ENCODE measurements around the gene KCNK3.
"Not testable (repeated sequence)": the region's sequence is repeated elsewhere in the genome, so short reads cannot be mapped to it uniquely, and the experiment has no call there.

The KCNK3 gene

DNA sequence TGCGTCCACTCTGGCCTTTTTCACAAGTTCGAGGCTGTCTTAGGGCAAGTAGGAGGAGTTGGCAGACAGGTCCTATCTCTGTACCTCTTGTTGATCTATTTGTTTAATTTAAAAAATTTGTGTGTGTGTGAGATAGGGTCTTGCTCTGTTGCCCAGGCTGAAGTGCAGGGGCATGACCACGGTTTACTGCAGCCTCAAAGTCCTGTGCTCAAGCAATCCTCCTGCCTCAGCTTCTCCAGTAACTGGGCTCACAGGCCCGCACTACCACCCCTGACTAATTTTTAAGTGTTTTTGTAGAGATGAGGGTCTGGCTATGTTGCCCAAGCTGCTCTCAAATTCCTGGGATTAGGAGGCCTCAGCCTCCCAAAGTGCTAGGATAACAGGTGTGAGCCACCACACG, 67.3 kb downstream of the KCNK3 start:
- DNase-seq = no peak

DNA sequence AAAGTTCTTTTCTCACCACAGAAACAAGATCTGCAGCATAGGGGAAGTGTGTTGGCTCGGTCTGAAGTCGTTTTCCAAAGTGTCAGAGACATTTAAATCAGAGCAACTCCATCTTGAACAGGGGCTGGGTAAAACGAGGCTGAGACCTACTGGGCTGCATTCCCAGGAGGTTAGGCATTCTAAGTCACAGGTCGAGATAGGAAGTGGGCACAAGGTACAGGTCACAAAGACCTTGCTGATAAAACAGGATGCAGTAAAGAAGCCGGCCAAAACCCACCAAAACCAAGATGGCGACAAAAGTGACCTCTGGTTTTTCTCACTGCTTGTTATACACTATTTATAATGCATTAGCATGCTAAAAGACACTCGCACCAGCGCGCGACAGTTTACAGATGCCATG, 68.5 kb downstream of the KCNK3 start:
- DNase-seq = not testable (repeated sequence)

DNA sequence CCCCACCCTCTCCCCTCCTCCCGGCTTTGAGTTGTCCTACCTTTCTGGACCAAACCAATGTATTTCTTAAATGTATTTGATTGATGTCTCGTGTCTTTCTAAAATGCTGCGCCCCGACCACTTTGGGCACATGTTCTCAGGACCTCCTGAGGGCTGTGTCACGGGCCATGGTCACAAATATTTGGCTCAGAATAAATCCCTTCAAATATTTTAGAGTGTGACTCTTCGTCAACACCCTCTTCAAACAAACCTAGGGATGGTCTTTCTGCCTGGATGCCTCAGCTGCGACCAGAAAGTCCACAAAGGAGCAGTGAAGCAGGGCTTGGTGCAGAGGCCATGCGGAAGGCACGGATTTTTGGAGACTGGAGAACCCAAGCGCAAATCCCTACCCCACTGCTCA, 70.5 kb downstream of the KCNK3 start:
- DNase-seq = no peak

DNA sequence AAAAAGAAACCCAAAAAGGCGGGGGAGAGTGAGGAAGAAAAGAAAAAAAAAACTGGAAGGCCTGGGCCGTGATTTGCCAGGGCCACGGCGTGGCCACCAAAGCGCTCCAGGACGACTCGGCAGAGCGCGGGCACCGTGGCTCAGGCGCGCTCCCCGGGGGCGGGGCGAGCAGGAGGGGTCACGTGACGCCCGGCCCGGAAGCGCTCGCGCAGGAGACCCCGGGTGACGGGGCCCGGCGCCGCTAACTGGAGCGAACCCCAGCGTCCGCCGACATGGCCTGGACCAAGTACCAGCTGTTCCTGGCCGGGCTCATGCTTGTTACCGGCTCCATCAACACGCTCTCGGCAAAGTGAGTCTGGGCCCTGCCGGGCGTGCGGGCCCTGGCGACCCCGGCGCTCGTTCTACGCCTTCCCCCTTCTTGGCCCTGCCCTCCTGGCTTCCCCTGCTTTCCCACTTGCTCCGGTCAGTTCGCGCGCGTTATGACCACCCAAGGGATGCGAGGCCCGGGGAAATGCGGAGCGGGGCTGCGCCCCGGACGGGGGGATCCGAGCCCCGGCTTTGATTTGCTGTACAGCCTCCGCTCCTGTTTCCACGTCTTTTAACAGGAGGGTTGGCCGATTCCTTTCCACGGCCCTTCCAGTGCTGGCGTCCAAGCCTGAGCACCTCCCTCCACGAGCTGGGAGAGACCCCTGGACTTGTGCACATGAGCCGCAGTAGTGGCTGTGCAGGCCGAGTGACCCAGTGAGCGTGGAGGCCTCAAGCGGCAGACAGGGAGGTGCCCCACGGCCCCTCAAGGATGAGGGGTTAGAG, 71.8 kb downstream of the KCNK3 start, which contains the start of gene SLC35F6:
Gene SLC35F6, plus strand, starts transcription at position 207 of the 810 bp plus-strand sequence. Its CDS starts 66 bp downstream, at position 273.
- peak; percentile 63 for DNase-seq

DNA sequence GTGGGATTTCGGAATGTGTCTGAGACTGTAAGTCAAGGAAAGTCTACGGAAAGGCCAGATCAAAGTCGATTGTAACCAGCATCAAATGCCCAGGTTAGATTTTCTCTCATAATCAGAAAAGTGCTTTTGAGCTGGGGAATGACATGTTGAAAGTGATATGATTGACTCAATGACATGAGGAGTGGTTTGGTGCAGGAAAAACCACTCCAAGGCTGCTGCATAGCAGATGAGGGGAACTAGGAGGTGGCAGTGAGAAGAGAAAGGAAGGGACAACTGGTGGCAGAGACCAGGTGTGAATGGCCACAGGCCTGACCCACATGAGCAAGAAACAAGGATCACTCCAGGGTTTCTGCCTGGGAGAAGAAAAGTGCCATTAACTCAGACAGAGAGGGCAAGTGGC, 72.4 kb downstream of the KCNK3 start:
- DNase-seq = no peak

DNA sequence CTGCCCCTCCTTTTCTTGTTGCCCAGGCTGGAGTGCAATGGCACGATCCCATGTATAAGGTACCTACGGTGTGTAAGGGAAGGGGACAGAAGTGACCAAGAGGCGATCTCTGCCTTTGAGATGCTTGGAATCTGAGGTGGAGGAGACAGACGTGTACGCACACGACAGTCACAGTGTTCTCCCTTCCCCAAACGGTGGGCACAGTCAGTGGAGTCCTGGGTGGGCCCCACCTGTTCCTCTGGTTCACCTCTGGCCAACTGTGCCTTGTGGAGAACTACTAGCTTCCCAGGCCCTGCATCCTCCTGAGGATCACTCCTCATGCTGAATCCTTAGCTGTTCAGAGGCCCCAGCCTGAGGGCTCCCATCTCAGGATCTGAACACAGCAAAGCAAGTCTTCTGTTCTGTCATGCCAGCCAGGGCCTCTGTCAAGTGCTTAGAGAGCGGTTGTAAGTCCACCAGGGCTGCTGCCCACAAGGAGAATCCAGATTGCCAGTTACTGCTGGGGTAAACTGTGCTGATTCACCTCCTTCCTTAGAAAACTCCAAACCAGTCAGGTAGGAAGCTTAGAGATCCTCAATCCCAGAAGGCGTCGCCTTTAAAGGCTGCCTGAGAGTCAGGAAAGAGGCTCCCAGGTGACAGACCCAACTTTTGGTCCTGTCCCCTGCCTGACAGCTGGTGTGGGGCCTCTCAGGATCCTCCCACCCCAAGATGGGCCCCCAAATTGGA, 73.1 kb downstream of the KCNK3 start:
- DNase-seq = no peak

DNA sequence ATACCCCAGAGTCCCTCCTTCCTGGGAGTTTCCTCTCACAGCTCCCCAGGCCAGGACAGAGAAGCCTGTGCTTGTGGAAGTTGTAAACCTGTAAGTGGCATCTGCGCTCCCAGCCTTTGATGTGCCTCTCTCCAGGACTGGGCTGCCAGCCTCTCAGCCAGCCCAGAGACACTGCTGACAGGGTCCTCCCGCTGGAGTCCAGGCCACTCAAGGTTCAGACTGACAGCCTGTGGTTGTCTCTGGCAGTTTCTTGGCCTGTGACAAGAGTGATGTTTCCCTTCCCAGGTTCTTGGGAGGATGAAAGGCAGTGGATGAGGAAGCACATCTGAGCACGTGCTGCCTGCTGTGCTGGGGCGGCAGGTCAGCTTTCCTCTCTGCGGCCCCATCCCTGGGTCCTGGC, 74.6 kb downstream of the KCNK3 start:
- no peak for DNase-seq

DNA sequence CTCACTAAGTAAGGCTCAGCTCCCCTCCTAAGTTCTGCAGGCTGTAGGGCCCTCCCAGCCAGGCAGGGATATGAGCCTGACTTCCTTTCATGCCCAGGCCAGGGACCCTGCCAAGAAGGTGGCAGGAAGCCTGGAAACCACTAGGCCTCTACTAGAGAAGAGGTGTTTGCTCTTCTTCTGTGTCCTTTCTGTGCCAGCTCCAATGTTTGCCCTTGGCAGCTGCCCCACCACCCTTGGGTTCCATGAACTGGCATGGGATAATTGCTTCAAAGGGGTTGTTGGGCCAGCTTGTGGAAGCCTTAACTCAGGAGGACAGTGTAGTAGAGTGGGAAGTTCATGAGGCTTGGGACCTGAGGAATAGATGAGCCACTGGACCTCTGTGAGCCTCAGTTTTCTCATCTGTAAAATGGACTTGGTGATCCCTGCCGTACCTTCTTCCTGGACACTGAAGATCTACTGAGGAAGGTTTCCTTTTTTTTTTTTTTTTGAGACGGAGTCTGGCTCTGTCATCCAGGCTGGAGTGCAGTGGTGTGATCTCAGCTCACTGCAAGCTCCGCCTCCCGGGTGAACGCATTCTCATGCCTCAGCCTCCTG, 75.5 kb downstream of the KCNK3 start:
- DNase-seq = no peak

DNA sequence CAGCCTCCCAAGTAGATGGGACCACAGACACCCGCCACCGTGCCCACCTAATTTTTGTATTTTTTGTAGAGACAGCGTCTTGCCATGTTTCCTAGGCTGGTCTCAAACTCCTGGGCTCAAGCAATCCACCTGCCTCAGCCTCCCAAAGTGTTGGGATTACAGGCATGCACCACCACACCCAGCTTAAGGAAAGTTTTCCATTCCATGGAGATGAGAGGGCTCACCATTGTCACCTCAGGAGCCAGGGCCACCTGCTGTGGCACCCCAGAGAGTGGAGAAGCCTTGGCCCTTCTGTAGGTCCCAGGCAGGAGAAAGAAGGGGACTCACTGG, 76.2 kb downstream of the KCNK3 start:
- DNase-seq = no peak

DNA sequence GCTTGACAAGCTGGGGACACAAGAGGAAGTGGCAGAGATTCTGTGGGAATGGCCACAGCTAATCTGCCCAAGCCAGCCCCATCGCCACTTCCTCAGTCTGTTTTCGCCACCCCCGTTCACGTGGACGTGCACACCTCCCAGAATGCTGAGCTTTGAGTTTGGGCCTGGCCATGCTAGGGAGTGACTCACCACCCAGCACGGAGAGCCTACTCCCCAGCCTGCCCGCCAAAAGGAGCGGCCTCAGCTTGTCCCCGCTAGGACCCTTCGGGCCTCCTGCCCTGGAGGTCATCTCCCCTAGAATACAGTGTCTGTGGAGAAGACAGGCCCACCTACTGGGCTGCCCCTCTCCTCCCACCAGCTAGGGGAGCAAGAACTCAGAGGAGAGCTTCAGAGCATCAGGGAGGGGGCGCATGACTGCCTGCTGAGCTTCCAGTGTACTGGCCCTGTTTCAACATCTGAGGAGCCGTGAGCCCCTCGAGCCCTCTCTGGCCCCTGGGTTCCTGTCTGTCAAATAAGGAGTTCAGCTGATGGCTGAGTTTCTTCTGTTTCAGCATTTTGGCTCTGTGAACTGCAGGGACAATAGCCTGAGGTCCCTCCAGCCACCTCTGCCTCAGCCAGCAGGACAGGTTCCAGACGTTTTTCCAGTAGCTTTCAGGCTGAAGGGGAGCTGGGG, 76.7 kb downstream of the KCNK3 start:
- DNase-seq = no peak

DNA sequence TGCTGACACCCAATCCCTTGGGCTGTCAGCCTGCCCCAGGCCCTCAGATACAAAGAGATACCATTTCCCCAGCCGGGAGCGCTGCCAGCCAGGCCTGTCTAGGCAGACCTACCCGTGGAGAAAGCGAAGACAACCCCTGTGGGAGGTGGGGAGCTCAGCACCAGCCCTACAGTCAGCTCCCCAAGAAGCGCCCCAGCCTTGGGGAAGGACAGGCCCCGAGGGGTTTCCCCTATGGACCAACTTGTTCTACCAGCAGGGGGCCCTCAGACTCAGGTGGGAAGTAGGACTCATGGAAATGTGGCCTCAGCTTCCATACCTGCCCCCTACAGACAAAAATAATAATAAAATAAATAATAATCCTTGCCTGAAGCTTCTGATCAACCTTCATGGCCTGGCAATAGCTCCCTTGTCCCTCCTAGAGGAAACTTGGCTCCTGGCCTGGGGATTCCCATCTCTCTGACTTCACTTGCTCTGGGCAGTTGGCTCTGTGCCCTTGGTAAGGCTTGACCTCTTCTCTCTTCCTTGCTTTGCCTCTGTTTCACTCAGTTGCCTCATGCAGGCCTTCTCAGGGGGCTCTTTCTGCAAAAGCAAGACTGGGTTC, 78.6 kb downstream of the KCNK3 start:
- DNase-seq = no peak

DNA sequence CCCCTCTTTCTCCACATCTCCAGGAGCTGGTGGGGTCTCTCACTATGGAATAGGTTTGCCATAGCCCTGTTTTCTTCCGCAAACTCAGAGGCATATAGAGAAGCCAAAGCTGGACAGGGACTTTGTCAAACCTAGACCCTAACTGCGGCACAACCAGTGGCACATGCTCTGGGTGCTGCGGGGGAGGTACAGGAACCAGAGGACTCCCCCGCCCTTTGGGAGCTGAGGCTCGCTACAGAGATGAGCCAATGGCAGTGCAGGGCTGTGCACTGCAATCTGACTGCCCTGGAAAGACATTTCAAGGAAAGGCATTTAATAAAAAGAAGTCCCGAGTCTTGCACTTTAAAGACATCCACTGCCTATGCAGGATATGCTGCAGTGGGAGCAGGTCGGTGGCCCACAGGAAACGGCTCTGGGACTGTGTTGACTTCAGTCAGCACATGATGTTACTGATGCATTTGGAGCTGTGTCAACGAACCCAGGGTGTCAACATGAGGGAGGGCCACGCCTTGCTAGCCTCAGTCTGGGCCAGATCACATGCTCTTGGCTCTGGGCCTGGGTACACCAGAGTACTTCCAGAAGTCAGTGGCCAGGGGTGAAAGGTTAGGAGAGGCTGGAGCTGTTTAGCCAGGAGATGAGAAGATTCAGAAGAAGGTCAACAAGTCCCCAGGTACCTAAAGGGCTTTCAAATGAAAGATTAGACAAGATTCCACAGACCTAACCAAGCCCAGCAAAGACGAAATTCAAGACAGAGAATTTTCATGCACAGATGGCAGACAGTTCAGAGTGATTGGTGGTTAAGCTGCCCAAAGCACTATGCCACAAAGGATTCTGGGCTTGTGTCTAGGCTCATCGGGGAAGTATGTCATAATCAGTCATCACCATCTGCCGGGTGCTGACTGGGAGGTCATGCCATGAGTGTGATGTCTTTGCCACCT, 79.8 kb downstream of the KCNK3 start:
- DNase-seq = no peak

DNA sequence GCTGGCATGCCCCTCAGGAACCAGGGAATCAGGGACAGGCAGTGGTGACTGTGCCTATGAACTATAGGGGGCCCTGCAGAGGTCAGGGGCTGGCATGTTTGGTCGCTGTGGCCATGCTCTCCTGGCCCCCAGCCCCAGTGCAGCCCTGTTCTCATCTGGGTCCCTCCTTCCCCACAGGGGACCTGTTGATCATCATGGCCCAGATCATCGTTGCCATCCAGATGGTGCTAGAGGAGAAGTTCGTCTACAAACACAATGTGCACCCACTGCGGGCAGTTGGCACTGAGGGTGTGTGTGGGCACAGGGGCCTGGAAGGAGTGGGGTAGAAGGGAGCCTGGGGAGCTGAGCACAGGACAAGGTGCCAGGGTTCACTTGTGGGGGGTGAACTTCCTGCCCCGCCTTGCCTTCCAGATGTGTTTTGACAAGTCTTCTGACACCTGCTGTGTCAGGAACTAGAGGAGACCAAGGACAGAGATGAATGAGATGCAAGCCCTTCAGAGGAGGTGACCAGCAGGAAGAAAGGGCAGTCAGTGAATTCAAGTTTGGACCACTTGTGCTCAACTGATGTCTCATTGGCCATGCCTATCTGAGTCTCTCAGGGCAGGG, 83.8 kb downstream of the KCNK3 start:
- no peak for DNase-seq

DNA sequence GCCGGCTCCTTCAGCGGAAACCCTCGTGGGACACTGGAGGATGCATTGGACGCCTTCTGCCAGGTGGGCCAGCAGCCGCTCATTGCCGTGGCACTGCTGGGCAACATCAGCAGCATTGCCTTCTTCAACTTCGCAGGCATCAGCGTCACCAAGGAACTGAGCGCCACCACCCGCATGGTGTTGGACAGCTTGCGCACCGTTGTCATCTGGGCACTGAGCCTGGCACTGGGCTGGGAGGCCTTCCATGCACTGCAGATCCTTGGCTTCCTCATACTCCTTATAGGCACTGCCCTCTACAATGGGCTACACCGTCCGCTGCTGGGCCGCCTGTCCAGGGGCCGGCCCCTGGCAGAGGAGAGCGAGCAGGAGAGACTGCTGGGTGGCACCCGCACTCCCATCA, 85.6 kb downstream of the KCNK3 start:
- DNase-seq = no peak

DNA sequence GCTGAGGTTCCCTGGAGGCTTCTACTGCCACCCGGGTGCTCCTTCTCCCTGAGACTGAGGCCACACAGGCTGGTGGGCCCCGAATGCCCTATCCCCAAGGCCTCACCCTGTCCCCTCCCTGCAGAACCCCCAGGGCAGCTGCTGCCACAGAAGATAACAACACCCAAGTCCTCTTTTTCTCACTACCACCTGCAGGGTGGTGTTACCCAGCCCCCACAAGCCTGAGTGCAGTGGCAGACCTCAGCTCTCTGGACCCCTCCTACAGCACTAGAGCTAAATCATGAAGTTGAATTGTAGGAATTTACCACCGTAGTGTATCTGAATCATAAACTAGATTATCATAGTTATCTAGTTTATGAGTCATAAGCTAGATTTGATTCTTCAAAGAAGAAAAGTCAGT, 86.0 kb downstream of the KCNK3 start:
- DNase-seq = no peak

DNA sequence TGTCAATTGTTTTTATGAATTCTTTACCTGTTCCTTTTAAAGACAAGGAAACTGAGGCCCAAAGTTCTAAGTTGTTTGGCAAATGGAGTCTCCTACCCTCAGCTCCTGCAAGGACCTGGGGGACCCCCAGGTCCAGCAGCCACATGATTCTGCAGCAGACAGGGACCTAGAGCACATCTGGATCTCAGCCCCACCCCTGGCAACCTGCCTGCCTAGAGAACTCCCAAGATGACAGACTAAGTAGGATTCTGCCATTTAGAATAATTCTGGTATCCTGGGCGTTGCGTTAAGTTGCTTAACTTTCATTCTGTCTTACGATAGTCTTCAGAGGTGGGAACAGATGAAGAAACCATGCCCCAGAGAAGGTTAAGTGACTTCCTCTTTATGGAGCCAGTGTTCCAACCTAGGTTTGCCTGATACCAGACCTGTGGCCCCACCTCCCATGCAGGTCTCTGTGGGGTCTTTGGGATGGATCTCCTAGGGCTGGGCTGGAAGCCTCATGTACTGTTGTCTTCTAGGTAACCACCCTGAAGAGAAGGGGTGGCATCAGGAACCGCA, 87.8 kb downstream of the KCNK3 start:
- DNase-seq = no peak
